Activated naive CD8-positive, alpha-beta T cell (primary cell): ENCODE measurements around the gene TRAF4.

ENCODE experiments used
- H3K27ac Mint-ChIP-seq: one replicate; pipeline ENCODE4 v1.8.0; 2021; ENCODE audit warnings: mixed read lengths
- H3K27me3 Mint-ChIP-seq: one replicate; pipeline ENCODE4 v1.8.0; 2021; ENCODE audit warnings: mixed read lengths
- H3K36me3 Mint-ChIP-seq: one replicate; pipeline ENCODE4 v1.8.0; 2021; ENCODE audit warnings: mixed read lengths
- H3K4me1 Mint-ChIP-seq: one replicate; pipeline ENCODE4 v1.8.0; 2021; ENCODE audit warnings: low read depth, mixed read lengths
- H3K4me3 Mint-ChIP-seq: one replicate; pipeline ENCODE4 v1.8.0; 2021; ENCODE audit warnings: mild to moderate bottlenecking, mixed read lengths
- H3K9me3 Mint-ChIP-seq: one replicate; pipeline ENCODE4 v1.8.0; 2021; ENCODE audit warnings: low read depth, mixed read lengths

The TRAF4 gene, protein sequence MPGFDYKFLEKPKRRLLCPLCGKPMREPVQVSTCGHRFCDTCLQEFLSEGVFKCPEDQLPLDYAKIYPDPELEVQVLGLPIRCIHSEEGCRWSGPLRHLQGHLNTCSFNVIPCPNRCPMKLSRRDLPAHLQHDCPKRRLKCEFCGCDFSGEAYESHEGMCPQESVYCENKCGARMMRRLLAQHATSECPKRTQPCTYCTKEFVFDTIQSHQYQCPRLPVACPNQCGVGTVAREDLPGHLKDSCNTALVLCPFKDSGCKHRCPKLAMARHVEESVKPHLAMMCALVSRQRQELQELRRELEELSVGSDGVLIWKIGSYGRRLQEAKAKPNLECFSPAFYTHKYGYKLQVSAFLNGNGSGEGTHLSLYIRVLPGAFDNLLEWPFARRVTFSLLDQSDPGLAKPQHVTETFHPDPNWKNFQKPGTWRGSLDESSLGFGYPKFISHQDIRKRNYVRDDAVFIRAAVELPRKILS

DNA sequence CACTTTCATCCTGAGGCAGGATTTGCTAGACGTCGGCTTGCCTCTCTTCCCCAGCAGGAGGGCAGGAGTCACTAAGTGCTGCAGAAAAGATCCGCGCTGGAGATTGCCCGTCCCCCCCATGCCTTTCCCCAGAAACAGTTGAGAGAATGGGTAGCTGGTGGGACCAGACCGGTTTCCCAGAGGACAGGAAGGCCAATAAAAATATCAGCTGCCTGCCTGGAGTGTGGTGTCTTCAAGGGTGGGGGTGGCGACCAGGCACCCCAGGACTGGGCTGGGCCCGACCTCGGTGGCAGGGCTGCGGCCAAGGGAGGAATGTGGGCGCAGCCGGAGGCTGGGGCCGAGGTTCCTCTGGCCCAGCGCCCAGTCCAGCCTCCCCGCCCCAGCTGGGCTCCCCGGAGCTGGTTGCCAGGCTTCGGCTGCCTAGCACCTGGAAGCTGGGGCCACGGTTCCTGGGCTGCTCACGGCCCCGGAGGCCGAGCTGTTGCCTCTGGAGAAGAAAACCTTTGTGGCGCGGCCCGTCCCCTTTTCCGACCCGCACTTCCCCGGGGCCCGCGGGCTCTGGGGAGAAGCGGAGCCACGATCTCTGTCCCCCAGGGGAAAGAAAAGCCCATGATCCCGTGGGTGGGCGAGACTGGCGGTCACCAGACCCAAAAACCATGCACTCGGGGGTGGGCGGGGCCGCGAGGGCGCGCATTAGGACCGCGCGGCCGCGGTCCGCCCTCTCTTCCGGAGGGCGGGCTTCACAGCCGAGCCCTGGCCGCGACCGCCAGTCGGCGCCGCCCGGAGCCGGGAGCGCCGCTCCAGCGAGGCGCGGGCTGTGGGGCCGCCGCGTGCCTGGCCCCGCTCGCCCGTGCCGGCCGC, at the start of gene TRAF4:
TSS of gene TRAF4 (plus strand) at position 769 of the 861 bp plus-strand sequence. CDS start 102 bp downstream, outside the sequence.
- H3K4me1 Mint-ChIP-seq, result peaks cover 19% of the 10 kb centered on the region
- H3K27me3 Mint-ChIP-seq, result no peaks in the 10 kb centered on the region
- H3K4me3 Mint-ChIP-seq, result peak within 1 kb of the TSS; percentile 94
- H3K9me3 Mint-ChIP-seq, result no peaks in the 10 kb centered on the region
- peak within 1 kb of the TSS; percentile 85 for H3K27ac Mint-ChIP-seq
- peaks cover 3% of the 10 kb centered on the region for H3K36me3 Mint-ChIP-seq

DNA sequence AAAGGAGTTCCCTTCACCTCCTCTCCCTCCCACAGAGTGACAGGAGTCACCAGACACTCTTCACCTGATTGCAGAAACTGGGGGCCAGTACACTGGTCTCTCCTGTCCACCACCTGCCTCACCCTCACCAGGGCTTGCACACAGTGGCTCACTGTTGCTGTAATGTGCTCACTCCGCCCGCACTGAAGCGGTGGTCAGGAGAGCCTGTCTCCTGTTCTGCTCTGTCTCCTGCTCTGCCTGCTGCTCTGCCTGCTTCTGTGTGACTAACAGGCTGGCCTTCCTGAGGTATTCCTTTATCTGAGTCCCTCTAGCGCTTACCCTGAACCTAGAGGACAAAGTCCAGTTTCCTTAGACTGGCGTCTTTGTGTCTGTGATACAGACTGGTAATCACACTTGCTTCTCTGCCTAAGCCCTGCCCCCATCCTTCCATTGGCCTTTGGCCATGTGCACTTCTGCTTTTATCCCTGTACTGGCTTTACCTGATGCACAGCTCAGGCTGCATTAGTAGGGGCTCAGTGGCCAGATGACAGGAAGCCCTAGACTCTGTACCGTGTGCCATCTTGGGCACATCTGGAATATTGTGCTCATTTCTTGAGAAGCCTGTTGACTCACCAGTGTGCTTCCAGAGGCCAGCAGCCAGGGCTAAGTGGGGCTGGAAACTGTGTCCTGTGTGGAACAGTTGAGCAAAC, 45.4 kb upstream of the TRAF4 start:
- Mint-ChIP-seq H3K9me3 (no peaks in the 10 kb centered on the region), H3K4me3 (no peak overlapping the region), H3K4me1 (no peaks in the 10 kb centered on the region), H3K36me3 (peaks cover 3% of the 10 kb centered on the region), H3K27ac (peak overlapping the region; percentile 50), H3K27me3 (no peaks in the 10 kb centered on the region)

DNA sequence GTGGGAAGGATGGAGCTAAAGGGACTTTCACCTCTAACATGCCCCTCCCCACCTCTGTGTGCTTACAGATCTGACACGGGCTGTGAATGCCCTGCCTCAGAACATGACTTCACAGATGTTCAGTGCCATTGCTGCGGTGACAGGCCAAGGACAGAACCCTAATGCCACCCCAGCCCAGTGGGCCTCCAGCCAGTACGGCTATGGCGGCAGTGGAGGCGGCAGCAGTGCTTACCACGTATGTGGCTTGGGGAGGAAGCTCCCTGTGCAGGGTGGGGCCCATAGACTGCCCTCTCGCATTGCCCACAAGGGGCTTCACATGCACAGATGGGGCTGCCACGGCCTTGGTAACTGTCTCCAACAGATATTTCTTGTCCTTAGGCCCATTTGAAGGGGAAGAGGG, 43.5 kb upstream of the TRAF4 start:
- no peaks in the 10 kb centered on the region for H3K27me3 Mint-ChIP-seq
- no peak overlapping the region for H3K4me3 Mint-ChIP-seq
- H3K27ac Mint-ChIP-seq, result no peak overlapping the region
- H3K9me3 Mint-ChIP-seq, result no peaks in the 10 kb centered on the region
- no peaks in the 10 kb centered on the region for H3K36me3 Mint-ChIP-seq
- H3K4me1 Mint-ChIP-seq, result no peaks in the 10 kb centered on the region

DNA sequence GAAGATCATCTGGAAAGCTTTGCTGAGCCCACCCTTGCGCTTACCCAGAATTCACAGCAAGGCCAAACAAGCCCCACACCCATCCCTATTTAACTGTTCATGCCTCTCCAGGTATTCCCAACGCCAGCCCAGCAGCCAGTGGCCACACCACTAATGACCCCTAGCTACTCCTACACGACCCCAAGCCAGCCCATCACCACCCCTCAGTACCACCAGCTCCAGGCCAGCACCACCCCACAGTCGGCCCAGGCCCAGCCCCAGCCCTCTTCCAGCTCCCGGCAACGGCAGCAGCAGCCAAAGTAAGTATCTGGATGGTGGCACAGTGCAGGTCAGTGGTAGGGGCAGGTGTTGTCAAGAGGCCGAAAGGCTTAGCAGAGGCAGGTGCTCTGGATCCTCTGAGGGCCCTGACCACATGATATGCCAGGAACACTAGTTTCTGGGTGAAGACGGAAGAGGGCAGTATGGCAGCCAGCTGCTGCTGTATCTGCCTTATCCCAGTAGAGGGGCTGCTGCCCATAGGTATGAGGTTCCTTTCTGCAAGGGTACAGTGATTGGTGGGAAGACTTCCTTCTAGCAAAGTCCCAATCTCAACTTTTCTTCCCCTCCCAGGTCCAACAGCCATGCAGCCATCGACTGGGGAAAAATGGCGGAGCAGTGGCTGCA, 42.9 kb upstream of the TRAF4 start:
- H3K4me3 Mint-ChIP-seq, result no peak overlapping the region
- no peak overlapping the region for H3K27ac Mint-ChIP-seq
- H3K36me3 Mint-ChIP-seq, result no peaks in the 10 kb centered on the region
- H3K4me1 Mint-ChIP-seq, result no peaks in the 10 kb centered on the region
- no peaks in the 10 kb centered on the region for H3K27me3 Mint-ChIP-seq
- H3K9me3 Mint-ChIP-seq, result no peaks in the 10 kb centered on the region

DNA sequence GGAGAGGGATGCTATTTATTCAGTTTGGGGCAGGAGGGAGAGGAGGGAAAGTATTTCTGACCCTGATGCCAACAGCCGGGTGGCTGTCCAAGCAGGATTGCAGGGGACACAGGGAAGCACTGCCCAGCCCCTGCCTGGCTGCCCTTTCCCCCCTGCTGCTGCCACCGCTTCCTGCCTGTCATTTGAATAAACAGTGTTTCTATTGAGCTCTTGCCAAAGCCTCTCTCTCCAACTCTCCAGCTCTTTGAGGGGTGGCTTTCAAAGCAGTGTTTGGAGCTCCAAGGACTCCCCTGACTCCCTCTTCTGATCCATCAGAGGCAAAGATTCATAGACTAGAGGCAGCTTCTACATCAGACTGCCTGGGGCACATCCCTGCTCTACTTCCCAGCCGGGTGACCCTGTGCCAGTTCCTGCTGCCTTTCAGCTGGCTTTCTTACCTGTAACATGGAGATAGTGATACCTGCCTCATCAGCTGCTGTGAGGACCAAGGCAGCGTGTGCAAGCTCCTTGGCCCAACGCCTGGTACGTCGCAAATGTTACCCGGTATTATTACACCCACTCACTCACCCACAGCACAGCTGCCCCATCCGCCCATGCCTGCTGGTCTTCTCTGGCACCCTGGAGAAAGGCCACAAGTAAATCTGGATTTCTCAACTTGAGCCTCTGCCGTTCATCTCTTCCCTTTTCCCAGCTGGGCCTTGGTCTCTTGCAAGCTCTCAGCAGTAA, 41.6 kb upstream of the TRAF4 start:
- no peaks in the 10 kb centered on the region for H3K27me3 Mint-ChIP-seq
- no peaks in the 10 kb centered on the region for H3K36me3 Mint-ChIP-seq
- H3K27ac Mint-ChIP-seq, result no peak overlapping the region
- H3K9me3 Mint-ChIP-seq, result no peaks in the 10 kb centered on the region
- no peaks in the 10 kb centered on the region for H3K4me1 Mint-ChIP-seq
- no peak overlapping the region for H3K4me3 Mint-ChIP-seq

DNA sequence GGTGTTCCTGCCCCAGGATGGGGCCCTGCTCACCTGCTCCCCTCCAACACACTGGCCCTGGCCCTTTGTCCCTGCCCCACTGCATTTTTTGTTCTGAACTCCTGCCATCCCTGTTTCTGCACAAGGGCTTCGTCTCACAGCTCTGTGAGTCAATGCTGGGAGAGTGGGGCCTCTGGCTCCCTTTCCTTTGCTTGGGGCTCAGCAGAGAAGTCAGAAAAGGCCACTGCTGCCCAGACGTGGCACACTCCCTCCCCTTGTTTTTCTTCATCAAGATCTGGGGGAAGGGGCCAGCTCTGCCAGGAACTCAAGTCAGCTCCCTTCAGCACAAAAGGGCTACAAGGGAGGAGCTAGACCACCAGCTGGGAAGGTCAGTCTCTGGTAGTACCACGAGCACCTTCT, 41.1 kb upstream of the TRAF4 start:
- Mint-ChIP-seq H3K4me1 (no peaks in the 10 kb centered on the region), H3K27ac (no peak overlapping the region), H3K4me3 (no peak overlapping the region), H3K9me3 (no peaks in the 10 kb centered on the region), H3K36me3 (no peaks in the 10 kb centered on the region), H3K27me3 (no peaks in the 10 kb centered on the region)

DNA sequence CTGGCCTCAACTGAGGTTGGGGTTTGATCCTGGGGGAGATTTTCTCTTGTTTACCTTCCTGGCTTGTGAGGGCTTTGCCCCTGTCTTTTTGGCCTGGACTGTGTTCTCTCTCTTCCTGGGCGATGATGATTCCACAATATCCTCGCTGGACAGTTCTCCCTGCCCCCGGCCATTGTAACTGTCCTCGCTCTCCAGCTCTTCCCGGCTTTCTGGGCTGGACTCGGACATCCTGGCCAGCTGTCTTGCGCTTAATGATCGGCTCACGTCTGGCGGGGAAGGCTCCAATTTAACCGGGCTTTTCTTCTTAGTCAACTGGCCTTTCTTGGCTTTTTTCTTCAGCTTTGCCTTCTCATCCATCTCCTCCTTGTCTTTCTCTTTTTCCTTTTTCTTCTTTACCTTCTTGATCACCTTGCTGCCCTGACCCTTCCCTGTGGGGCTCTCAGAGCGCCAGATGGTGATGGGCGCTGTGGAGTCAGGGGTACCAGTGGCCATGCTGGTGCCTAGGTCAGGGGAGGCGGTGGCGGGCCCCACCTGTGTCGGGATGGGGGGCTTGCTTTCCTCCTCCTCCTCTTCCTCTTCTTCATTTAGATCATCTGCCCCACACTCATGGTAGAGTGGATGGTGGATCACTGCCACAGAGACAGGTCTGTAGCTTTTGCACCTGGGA, 40.1 kb upstream of the TRAF4 start:
- peak overlapping the region; percentile 43 for H3K27ac Mint-ChIP-seq
- no peaks in the 10 kb centered on the region for H3K4me1 Mint-ChIP-seq
- no peaks in the 10 kb centered on the region for H3K36me3 Mint-ChIP-seq
- H3K4me3 Mint-ChIP-seq, result no peak overlapping the region
- no peaks in the 10 kb centered on the region for H3K9me3 Mint-ChIP-seq
- H3K27me3 Mint-ChIP-seq, result no peaks in the 10 kb centered on the region

DNA sequence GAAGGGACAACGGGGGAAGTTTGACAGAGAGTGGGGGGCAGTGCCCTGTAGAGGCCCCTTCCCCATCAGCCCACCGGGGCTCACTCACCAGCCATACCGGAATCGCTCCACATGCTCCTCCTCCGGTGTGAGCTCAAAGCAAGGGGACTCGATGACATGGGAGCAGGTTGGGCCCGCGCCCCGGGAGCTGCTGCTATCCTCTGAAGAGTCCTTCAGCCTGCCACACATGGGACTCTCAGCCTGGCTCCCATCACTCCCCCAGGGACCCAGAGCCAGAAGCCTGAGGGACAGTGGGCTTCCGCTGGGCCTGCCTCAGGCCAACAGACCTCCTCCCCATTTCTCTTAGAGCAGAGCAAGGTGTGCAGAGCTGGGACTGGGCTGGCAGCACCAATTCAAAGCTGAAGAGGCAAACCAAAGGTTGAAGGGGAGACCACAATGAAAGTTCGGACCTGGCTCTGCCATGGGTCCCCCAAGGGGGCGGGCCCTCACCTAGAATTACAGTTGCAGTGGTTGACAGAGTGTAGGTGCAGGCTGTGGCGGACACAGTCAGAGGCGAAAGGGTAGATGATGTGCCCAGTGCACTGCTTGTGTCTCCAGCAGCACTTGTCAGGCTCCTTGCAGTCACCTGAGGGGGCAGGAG, 39.5 kb upstream of the TRAF4 start:
- H3K27me3 Mint-ChIP-seq, result no peaks in the 10 kb centered on the region
- H3K4me3 Mint-ChIP-seq, result no peak overlapping the region
- no peak overlapping the region for H3K27ac Mint-ChIP-seq
- H3K9me3 Mint-ChIP-seq, result no peaks in the 10 kb centered on the region
- no peaks in the 10 kb centered on the region for H3K36me3 Mint-ChIP-seq
- H3K4me1 Mint-ChIP-seq, result no peaks in the 10 kb centered on the region

DNA sequence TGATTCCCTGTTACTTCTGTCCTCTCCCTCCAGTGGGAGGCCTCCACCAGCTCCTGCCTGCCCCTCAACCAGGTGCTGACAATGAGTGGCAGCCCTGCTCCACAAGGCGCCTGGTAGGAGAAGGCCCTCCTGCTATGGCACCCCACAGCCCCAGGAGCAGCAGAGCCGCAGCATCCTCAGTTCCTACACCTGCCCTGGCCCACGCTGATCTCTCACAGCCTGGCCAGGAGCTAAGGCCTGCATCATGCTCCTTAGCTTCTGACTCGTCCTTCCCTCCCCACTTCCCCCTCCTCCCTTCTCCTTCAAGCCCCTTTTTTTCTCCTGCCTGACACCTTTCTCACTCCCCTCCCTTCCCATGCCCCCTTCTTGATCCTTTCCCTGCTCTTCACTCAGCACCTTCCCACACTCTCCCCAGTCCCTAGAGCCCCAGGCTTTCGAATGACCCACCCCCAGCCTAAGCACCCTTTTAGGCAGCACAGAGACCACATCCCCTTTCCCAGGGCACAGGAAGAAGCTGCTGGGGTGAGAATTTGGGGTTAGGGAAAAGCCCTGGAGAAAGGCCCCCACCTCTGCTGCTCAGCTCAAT, 38.6 kb upstream of the TRAF4 start:
- Mint-ChIP-seq H3K36me3 (no peaks in the 10 kb centered on the region), H3K27ac (peak overlapping the region; percentile 68)

DNA sequence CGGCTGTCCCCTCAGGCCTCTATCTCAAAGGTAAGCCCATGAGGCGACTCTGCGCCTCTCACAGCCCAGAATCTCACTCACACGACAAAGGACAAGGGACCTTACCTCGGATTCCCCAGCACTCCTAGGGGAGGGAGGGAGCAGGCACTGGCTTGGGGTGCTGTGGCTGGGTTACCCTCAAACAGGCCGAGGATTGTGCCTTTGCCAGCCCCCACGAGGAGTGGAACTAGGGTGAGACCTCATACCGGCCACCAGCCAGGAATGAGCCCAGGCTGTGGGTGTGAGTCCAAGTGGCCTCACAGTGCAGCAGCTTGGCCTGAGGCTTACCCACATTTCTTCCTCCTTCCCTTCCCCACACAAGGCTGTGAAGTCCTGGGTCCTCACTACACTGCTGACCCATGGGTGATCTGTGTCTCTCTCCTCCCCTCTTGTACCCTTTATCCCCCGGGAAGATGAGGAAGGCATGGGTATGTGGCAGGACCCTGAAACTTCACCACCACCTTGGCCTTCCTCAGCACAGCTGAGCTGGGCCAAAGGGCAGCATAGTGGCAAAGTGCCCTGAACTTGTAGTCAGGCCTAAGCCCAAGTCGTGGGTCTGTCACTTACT, 38.0 kb upstream of the TRAF4 start:
- H3K27me3 Mint-ChIP-seq, result no peaks in the 10 kb centered on the region
- H3K36me3 Mint-ChIP-seq, result no peaks in the 10 kb centered on the region
- H3K27ac Mint-ChIP-seq, result peak overlapping the region; percentile 68
- H3K4me1 Mint-ChIP-seq, result peaks cover 4% of the 10 kb centered on the region
- H3K9me3 Mint-ChIP-seq, result no peaks in the 10 kb centered on the region
- no peak overlapping the region for H3K4me3 Mint-ChIP-seq

More for the DNA sequence above, 38.6 kb upstream of the TRAF4 start:
- H3K27me3 Mint-ChIP-seq, result no peaks in the 10 kb centered on the region
- no peaks in the 10 kb centered on the region for H3K9me3 Mint-ChIP-seq
- H3K4me3 Mint-ChIP-seq, result no peak overlapping the region
- H3K4me1 Mint-ChIP-seq, result no peaks in the 10 kb centered on the region

DNA sequence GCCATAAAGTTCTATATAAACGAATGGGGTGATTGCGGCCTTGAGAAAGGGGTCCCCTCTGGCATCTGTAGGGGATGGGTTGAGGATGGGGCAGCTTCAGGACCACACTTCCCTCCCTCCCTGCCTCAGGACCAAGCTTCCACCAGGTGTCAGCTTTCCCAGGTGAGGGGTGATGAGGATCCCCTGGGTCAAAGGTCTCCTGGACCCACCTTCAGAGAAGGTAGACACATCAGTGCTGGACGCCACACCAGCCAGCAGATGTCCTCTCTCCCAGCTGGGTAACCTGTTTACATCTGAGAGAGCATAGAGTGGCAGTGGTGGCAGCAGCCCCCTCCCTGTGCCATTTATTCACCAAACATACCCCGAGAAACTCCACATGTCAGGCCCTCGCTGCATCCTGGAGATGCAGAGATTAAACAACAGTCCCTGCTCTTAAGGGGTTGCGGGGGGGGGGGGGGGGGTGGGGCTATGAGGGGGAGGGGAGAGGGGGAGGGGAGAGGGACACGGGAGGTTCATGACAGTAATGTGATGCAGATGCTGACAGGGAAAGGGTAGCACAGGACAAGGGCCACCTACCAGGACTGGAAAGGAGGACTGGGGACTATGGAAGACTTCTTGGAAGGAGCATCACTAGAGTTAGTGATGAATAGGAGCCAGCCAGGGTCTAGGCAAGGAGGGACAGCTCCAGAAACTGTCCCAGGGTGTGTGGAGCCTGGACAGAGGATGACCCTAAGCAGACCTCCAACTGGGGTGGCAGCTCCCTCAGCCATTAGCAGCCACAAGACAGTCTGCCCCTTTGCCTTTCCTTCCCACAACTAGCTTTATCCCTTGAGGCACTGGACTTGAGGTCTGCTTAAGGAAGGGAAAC, 37.1 kb upstream of the TRAF4 start:
- no peak overlapping the region for H3K4me3 Mint-ChIP-seq
- peak overlapping the region; percentile 41 for H3K27ac Mint-ChIP-seq
- H3K9me3 Mint-ChIP-seq, result no peaks in the 10 kb centered on the region
- peaks cover 8% of the 10 kb centered on the region for H3K4me1 Mint-ChIP-seq
- no peaks in the 10 kb centered on the region for H3K27me3 Mint-ChIP-seq
- H3K36me3 Mint-ChIP-seq, result no peaks in the 10 kb centered on the region

DNA sequence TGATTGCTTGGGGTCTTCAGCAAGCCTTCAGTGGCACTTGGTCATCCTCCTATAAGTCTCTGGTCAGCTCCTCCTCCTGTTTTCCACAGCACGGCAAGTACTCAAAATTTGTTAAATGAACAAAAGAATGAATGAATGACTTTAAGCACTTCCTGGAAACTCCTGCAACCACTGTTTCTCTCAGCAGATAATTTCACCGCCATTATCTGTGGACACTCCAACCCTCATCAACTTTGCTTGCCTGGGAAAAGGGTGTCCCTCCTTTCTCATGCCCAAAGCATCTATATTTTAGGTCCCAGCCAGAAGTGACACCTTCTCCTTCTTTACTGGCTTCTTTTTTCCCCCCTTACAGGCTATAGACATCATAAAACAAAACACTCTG, 36.5 kb upstream of the TRAF4 start:
- H3K4me3 Mint-ChIP-seq, result no peak overlapping the region
- no peaks in the 10 kb centered on the region for H3K27me3 Mint-ChIP-seq
- peak overlapping the region; percentile 43 for H3K27ac Mint-ChIP-seq
- H3K36me3 Mint-ChIP-seq, result no peaks in the 10 kb centered on the region
- no peaks in the 10 kb centered on the region for H3K9me3 Mint-ChIP-seq
- peaks cover 14% of the 10 kb centered on the region for H3K4me1 Mint-ChIP-seq
